ENCODE measurements around the gene SOX6.
A peak's percentile ranks its signal among the peaks of the same experiment; 100 is the strongest.
"Not testable (repeated sequence)": the region's sequence is repeated elsewhere in the genome, so short reads cannot be mapped to it uniquely, and the experiment has no call there.

Gene SOX6

GRCh38 chr11:16356057-16356760, at the start of gene SOX6:
Gene SOX6, minus strand, starts transcription at chr11:16356546. Its CDS starts 15,298 bp downstream, at chr11:16341248.
- peak in 1 of 2 experiments; percentile 6 for DNase-seq

DNA sequence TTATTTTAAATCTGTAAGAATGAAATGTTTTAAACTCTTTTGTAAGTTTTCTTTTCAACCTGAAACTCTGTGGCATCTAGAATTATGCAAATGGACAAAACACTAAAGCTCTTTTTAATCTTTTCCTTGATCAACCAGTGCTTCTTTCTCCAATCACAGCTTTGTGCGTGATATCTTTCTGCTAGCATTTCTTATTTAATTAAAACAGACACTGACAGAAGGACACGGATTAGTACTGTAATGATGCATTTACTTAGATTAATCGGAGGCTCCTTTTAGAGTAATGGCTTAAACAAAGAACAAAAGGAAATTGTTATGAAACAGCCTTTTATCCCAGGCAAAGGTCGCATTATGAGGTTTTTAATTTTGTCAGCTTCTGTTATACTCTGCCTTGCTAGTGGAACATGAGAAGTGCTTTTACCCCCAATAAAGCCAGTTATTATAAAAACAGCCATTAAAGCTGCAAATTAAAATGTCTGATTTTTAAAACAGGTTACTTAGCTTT, 48.5 kb upstream of the SOX6 start:
- no peak for DNase-seq

DNA sequence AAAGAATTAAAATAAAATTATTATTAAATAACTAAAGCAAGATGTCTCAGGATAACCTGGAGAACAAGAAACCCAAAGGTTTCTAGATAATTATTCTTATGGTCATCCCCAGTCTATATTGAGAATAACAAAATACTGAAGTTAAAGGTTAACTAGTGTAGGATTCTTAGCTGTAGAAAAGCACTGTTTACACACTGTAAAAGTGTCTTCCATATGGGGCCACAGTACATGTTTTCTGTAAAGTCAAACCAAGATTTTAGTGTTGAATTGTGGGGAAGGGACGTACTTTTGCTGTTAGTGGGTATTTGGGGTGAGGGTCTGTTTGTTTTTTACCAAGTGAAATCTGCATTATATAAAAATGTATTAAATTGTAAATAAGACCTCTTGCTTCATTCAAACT, 47.5 kb upstream of the SOX6 start:
- DNase-seq, result no peak

GRCh38 chr11:16403448-16403803, 47.1 kb upstream of the SOX6 start:
- DNase-seq, result no peak

DNA sequence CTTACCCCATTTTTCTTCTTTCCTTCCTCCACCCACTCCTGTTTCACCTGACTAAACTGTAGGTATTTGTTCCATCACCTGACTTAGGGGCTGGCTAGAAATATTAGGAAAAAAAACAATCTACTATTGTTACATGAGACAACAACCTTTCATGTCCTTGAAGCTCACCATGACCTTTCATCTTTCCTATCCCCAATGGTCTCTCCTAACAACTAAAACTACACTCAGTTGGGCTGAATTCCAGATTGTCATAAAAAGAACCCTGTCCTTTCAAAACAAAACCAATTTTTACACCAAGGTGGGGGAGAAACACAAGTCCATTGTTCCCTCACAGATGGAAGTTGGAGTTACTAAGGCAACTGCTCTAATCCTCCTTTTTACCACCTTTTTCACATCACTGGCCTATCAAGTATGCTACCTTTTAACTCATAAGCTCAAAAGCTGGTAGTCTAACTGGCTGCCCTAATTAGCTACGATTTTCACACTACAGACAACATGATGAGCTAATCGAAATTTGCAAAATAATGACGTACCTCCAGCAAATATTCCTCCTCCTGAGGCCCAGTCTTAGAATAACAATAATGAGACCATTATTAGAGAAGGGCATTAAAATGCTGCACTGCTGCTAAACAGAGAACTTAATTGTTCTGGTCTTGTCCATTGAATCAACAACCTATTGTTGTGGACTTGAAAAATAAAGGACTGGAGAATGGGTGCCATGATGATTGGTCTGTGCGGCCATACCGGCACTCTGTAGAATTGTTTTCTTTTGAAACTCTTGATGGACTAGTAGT, 46.5 kb upstream of the SOX6 start:
- no peak for DNase-seq

GRCh38 chr11:16397390-16397789, 41.0 kb upstream of the SOX6 start:
- DNase-seq, result no peak

DNA sequence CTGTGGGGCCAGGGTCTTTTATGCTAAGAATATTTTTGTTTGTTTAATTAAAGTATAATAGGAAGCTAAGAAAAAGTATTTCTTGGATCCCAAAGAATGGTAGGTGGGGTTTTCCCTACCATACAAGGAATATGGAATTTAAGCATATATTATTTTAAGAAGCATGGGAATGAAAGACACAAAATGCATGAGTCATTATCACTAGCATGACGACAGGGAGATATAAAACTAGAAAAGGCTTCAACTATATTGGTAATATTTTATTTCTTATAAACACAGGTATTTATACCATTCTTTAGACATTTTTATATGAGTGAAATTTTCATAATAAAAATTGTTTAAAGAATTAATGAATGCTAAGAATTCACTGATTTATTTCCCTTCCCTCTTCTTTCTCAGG, 39.3 kb upstream of the SOX6 start:
- DNase-seq, result no peak

GRCh38 chr11:16394947-16395346, 38.6 kb upstream of the SOX6 start:
- no peak for DNase-seq

DNA sequence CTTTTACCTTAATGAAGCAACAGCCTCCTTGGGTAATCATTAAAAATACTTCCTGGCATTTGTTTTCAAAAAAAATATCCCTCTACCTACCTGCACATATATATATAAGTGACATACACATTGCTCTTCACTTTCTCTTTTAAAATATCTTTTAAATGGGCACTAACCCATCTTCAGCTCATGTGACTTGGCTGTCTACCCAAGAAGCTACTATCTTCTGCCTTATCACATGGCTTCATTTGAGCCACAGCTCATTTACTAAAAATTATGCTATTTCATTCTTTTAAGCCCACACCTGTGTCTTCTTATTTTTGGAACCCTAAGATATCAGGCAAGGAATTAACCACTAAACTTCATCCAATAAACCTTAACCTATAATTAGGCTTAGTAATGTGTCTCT, 37.0 kb upstream of the SOX6 start:
- no peak for DNase-seq

- DNase-seq, result no peak
Observed at GRCh38 chr11:16392616-16393015, 36.3 kb upstream of the SOX6 start.

GRCh38 chr11:16390826-16391225, 34.5 kb upstream of the SOX6 start:
- DNase-seq, result not testable (repeated sequence)

- DNase-seq, result no peak
Observed at GRCh38 chr11:16385099-16385498, 28.8 kb upstream of the SOX6 start.

DNA sequence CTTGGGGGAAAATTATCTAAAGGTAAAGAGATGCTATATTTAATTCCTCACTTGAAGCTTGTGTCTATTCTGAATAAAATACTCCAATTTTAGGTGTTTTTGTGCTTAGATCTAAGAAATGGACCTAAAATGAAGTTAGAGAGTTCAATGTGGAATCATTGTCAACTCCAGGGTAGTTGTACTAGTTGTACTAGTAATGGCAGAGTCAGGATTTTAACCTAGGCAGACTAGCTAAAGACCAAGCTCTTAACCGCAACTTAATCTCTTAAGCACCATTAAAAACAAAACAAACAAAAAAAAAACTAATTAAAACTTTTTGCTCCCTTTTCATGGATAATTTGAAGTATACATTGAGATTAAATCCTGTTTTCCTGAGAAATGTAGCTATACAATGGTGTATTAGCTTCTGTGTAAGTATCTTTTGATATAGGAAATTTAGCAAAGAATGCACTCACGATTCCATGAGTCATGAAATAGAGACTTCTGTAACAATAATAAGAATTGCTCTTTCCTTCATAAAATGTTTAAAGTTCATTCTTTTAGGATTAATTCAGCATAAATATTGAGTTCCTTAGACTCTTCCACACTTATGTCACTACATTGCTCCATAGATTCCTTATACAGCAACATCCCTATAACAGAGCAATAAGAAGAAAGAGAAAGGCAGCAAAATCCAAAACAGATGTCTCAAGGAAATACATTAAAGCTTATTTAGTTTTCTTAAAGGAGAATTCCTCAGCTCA, 26.5 kb upstream of the SOX6 start:
- no peak for DNase-seq

DNA sequence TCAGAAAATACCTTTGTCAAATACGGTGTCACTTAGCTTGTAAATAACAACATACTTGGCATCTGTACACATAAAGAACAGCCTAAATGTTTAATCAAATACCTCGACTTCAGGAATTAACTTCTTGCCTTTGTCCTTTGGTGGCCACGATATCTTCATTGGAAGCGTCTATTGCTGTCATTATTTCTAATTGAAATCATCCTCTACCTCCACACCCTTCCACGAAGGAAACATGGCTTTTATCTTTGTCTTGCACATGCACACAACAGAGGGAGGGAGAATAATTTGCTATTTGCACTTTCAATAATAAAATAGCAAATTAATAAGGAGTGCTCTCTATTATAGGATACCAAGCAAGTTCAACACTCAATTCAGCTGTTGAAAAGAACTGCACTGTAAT, 25.8 kb upstream of the SOX6 start:
- DNase-seq, result no peak

DNA sequence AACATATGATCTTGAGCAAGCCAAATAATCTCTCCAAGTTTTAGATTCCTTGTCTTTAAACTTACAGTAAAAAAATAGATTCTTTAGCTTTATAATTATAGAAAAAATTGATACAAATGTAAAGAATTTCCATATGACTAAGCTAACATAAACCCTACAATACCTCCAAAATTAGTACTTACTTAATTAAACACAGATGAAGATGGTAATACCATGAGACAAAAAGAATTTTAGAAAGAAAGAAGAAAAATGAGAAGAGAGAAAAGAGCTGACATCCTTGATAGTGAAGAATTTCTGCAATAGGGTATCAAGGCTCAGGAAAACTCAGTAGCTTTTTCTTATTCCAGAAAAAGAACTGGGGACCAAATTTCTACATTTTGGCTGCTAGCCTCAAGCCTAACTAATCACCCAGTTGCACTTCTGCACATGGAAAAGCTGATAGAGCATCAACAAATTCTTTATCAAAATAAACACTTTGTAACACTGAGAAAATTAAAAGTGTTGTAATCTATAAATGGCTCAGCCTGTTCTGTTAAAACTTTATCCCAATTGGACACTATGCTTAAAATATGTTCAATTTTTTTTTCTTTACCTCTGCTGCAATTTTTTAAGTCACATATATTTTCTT, 24.7 kb upstream of the SOX6 start:
- DNase-seq, result no peak

DNA sequence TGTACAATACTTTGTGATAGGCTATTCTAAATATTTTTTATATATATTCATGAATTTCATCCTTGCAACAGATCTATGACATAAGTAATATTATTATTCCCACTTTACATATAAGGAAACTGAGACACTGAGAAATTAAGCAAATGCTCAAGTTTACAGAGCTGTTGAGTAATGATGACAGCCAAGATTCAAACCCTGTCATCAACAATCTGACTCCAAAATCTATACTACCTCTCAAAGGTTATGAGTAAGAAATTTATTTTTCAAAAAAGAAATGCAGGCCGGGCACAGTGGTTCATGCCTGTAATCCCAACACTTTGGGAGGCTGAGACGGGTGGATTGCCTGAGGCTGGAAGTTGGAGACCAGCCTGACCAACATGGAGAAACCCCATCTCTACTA, 22.6 kb upstream of the SOX6 start:
- no peak for DNase-seq

- no peak for DNase-seq
Observed at GRCh38 chr11:16377746-16378145, 21.4 kb upstream of the SOX6 start.

GRCh38 chr11:16375664-16376063, 19.3 kb upstream of the SOX6 start:
- not testable (repeated sequence) for DNase-seq

DNA sequence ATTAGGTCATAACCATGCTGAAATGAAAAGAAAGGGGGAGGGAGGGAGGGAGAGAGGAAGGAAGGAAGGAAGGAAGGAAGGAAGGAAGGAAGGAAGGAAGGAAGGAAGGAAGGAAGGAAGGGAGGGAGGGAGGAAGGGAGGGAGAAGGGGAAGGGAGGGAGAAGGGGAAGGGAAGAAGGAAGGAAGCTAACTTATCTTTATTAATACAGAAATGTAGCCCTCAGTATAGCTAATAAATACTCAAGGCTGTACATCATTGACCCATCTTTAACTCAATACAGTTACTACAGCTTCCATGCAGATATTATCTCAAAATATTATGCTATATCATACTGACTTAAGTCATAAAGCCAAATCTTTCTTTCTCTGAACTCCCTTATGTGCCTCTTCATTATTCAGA, 17.4 kb upstream of the SOX6 start:
- no peak for DNase-seq

DNA sequence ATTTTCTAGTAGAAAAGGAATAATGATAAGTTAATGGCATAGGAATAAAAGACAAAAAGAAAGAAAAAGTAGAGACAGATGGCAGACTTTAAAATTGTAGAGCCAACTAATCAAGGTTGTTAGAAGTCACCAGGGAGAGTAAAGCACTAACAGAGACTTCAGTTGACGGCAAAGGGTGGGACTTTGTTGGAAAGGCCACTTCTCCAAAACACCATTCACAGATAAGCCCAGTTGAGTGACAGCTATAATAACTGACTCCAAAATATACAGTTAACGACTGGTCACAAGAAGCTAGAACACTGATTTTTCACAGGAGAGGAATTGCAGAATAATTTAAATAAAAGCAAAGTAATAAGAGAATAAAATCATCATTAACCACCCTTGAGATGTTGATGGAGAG, 16.0 kb upstream of the SOX6 start:
- no peak for DNase-seq

DNA sequence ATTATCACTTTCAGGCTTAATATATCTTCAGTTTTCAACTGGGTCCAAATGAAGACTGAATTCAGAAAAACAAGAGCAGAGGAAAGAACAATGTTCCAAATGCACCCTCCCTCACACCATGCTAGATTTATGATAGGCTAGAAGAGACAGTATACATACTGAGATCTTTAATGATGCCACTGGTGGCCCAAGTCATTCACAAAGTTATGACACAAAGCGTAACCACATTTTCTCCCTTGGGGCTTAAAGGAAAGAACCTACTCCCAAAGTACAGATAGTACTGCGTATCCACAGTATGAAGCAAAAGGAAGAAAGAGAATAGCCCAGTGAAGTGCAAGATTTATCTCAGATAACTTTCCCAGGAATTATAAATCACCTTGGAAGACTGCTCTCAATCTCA, 10.9 kb upstream of the SOX6 start:
- no peak for DNase-seq

GRCh38 chr11:16365581-16366228, 9.4 kb upstream of the SOX6 start:
- DNase-seq, result peak in 1 of 2 experiments; percentile 30

GRCh38 chr11:16364254-16364653, 7.9 kb upstream of the SOX6 start:
- DNase-seq, result no peak
